Erythroblast (primary cell): ENCODE measurements around the gene PLGRKT.
"Not testable (repeated sequence)": the region's sequence is repeated elsewhere in the genome, so short reads cannot be mapped to it uniquely, and the experiment has no call there.

Experiments used
- GATA1 ChIP-seq: IDR thresholded peaks from 2 replicates; pipeline ENCODE4 v1.6.1; 2011; ENCODE audit warnings: low read depth, mild to moderate bottlenecking, control low read depth, low read length, moderate library complexity
- POLR2A ChIP-seq: IDR thresholded peaks from 2 replicates; pipeline ENCODE4 v1.6.1; 2011; ENCODE audit warnings: mild to moderate bottlenecking, low read length

- not testable (repeated sequence) for TF ChIP-seq POLR2A, GATA1
Measured at GRCh38 chr9:5321601-5322000, 116.1 kb downstream of the PLGRKT start.
